Nucleus accumbens (tissue), 56 donors: ENCODE data around the gene SPATA20.

Source experiments
- DNase-seq, 56 donors: peaks; one replicate each; lab custom pipeline; 2025; lab: John Stamatoyannopoulos, UW

SPATA20 gene

GRCh38 chr17:50572541-50572940 lies 25.6 kb downstream of the SPATA20 start:
- DNase-seq, result no peak

DNA sequence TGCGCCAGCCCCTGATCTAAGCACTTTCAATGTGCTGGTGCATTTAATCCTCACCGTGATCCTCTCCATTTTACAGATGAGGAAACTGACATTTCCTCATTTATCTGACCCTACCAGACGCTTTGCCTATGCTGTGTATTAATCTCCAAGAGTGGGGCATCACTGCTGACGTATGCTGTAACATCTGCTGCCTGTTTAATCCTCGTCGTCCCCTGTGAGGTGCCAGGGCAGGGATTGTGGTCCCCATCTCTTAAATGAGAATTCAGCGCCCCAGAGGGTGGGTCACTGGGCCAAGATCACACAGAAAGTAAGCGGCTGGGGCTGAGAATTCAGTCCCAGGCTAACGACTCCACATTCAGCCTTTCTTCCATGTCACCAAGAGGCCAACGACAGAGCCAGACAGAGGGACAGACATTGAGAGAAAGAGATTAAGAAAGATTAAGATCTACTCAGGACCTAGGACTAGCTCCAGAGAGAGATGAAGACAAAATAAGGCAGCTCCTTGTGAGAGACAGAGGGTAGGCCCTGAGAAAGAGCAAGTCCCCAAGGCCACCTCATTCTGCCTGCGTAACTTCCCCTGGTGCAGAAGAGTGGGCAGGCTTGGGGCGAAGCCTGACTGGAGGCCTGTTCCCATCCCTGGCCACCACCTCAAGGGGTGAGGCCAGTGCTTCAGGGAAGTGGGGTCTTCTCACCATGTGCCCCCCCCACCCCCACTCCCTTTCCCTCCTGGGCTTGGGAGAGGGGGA lies 27.1 kb downstream of the SPATA20 start:
- DNase-seq, result no peak

DNA sequence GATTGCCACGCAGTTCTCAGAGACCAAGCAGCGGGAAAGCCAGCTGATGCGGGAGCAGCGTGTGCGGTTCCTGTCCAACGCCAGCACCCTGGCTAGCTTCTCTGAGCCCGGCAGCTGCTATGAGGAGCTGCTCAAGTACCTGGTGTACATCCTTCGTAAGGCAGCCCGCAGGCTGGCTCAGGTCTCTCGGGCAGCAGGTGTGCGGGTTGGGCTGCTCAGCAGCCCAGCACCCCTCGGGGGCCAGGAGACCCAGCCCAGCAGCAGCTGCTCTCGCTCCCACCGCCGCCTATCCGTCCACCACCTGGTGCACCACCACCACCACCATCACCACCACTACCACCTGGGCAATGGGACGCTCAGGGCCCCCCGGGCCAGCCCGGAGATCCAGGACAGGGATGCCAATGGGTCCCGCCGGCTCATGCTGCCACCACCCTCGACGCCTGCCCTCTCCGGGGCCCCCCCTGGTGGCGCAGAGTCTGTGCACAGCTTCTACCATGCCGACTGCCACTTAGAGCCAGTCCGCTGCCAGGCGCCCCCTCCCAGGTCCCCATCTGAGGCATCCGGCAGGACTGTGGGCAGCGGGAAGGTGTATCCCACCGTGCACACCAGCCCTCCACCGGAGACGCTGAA lies 28.7 kb downstream of the SPATA20 start:
- no peak for DNase-seq

DNA sequence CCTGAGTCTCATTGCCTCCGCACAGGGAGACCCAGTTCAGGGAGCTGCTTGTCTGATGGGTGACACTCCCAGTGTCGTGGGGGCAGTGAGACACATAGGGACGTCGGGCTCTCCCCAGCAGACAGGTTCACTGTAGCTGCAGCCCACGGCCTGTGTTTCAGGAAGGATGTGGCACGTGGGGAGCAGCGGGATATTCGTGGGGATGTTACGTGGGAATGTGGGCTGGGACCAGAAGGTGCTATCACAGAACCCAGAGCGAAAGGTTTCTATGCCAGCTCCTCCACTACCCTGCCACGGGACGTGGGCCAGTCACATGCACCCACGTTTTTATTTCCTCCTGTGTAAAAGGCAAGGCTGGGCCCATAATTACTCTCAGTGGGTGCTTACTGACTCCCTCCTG lies 29.9 kb downstream of the SPATA20 start:
- DNase-seq, result peak in 1 of 56 donors; percentile 3

GRCh38 chr17:50577451-50577954 lies 30.5 kb downstream of the SPATA20 start:
- DNase-seq, result no peak

GRCh38 chr17:50578173-50578572 lies 31.2 kb downstream of the SPATA20 start:
- DNase-seq, result no peak

DNA sequence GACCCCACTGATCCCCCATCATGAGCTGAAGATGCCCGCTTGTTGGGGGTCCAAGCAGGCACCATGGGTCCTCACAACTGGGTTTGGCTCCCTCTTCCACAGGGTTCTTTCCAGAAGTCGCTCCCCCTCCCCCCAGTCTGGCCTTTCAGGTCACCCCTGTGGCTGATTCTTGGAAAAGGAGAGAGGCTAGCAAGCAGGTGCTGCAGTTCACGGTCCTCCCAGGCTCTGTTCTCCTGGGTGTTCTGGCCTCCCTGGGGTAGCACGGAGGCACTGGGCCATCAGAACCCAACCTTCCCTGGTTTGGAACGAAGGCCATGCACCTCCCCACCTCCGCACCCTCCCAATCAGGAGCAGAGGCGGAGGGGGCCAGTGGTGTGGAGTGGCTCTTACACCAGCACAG lies 32.4 kb downstream of the SPATA20 start:
- no peak for DNase-seq

DNA sequence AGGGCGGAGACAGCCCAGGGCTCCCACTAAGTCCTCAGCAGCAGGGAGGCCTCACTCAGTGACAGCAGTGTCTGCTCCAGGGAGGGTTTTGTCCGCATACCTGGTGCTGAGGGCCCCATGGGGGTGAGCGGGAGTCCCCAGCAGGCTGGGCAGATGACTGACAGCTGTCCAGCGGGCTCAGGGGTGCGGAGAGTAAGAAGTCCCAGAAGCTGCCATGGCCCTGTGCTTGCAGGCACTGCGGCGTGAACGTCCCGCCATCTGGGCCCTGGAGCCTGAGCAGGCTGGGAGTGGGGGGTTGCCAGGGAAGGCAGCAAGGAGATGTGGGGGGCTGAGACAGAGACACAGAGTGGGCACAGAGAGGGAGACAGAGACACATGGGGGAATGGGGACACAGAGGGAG lies 33.7 kb downstream of the SPATA20 start:
- no peak for DNase-seq

- DNase-seq, result no peak
These were observed 34.3 kb downstream of the SPATA20 start for GRCh38 chr17:50581316-50581715.

DNA sequence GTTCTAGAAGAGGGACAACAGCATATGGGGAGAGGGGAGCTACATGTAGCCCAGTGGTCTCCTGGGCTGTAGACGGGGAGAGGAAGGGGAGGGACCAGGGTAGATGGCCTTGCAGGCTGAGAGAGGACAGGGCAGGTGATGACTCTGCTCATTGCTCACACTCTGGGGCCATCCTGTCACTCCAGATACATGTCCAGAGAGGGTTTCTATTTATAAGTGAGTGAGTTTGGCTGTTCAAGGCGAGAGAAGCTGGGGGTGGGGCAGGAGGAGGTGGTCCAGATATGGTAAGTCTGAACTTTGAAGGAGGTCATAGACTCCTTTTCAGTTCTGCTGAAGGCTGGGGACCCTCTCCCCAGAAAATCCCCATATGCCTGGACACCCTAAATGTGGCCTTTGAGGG lies 35.8 kb downstream of the SPATA20 start:
- no peak for DNase-seq

- no peak for DNase-seq
These were observed 36.7 kb downstream of the SPATA20 start for GRCh38 chr17:50583641-50584040.

GRCh38 chr17:50584116-50584515 lies 37.1 kb downstream of the SPATA20 start:
- DNase-seq, result no peak

DNA sequence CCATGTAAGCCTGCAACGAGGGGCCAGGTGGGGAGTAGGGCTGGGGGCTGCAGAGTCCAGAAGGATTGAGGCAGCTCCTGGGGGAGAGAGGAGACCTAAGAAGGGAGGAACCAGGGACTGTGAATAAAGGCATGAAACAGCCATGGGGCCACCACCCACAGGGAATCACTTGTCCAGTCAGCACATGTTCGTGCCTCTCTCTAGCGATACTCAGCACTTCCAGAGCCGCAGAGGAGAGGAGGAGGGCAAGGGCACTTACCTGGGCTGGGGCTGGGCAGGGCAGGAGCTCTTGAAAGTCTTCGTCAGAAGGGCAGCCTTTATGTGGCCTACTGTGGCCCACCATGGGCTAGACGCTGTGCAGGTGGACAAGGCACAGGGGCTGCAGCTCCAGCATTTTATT lies 37.8 kb downstream of the SPATA20 start:
- no peak for DNase-seq

GRCh38 chr17:50585346-50585745 lies 38.4 kb downstream of the SPATA20 start:
- no peak for DNase-seq

DNA sequence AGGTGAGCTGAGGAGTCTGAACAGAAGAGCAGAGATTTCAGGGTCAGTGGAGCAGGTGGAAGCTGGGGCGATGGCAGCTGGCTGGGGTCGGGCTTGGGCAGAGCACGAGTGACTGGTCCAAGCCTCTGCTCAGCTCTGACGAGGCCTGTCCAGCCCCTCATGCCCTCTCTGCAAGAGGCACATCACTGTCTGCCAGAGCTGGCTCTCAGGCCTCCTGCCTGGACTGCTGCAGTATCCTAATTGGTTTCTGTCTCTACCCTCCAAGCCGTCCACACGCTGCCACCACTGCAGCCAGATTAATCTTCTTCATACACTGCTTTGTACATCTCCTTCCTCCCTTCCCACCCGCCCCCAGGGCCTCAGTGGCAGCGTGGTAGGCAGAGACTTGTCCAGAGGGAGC lies 38.9 kb downstream of the SPATA20 start:
- no peak for DNase-seq

DNA sequence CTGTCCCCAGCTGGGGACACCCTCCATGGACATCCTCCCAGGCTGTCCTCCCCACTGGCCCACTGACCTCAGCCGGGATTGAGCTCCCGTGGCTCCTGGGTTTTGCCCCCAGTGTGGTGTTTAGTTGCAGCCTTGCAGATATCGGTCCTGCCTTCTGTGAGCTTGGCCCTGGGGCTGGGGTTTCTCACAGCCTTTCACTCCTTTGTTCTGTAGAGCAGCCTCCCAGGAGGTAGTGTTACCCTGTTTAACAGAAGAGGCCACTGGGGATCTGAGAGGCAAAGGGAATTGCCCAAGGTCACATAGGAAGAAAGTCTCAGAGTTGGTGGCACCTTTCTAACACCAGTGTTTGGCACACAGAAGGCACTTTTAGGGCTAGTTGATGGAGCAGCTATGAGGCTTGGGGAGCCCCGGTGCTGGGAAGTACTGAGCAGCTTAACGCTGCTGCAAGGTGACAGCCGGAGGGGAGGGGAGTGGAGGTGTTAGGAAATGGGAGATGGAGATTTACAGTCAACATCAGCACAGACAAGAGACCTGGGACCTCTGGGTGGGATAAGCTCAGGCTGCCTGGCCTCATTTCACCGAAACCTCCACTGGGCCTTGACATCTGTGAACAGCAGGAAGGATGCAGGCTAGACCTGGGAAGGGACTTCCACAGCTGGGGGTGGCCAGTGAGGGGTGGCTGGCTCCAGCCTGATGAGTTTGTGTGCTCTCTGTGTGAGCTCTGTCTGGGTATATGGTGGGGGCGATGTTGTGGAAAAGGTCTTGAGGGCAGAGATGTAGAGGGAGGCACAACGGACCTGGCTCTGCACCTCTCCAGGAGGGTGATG lies 39.7 kb downstream of the SPATA20 start:
- DNase-seq, result no peak

- no peak for DNase-seq
These were observed 40.6 kb downstream of the SPATA20 start for GRCh38 chr17:50587571-50587970.

DNA sequence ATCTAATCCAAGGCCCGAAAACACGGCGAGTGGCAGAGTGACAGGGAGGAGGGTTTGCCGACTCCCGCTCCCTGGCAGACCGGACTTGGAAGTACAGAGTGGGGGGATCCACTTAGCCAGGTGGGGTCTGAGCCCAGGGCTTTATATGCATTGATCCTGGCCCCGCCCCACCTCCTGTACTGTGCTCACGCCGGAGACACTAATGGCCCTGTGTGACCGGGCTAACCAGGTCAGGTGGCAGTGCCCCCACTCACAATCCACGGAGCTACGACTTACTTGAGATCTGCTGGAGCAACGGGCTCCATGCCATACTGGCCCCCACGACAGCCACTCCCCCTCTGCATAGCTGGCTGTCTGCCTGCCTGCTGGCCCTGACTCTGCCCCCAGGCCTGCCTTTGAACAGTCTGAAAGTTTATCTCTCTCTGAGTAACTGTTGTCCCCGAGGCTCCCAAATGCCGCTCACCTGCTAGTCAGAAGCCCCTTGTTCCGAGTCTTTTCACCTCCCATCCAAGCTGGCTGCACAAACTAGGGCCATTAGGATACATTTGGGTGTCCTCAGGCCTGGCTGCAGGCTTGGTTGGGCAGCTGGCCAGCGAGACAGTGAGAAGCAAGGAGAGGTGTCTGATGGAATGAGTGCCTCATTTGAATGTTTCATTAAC lies 41.5 kb downstream of the SPATA20 start:
- DNase-seq, result peak in 3 of 56 donors; percentile 8 to 10 (median 9)

DNA sequence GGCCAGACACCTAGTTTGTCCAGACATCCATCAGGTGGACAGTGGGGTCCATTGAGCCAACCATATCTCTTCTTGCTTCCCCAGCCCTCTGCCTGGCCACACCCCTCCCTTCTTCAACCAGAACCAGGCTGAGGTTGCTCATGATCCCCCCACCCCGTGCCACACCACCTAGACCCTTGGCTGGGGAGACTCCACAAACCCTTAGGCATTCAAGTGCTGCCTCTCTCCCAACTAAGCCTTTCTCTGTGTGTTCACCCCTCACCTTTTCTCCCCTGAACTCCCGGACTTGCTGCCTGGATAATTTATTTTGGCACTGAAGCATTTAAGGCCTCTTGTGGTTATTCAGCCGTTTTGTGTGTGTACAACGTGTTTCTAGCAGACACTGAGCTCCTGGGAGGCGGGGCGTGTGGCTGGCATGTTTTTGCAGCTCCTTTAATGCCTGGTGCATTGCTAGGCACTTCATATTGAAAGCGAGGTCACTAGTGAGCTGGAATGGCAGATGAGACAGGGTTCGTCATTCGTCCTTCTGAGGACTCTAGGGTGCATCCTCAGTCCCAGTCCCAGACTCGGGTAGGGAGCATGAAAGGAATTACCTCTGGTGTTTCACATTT lies 42.2 kb downstream of the SPATA20 start:
- no peak for DNase-seq
